Bronchial epithelial cell (primary cell): ENCODE data around the gene GLI2. TPM values are rescaled to one million over a fixed set of nuclear protein-coding genes. Genes with fewer than 3 reads are reported as not detected.

Experiments
- DNase-seq: peaks from one replicate; pipeline ENCODE4 v3.0.0-alpha.2; 2010; ENCODE audit warnings: low read depth
- FAIRE-seq: peaks from 2 replicates; lab custom pipeline; 2011; peaks lifted over from hg19 to GRCh38; lab: Jason Lieb, UNC
- H3K27me3 ChIP-seq: 2 replicates; pipeline ENCODE4 v1.5.1; 2011; ENCODE audit warnings: low read length; ENCODE audit not compliant: control insufficient read depth, insufficient read depth
- H3K36me3 ChIP-seq: 2 replicates; pipeline ENCODE4 v1.5.1; 2011; ENCODE audit warnings: low read length; ENCODE audit not compliant: control insufficient read depth, insufficient read depth
- H3K4me3 ChIP-seq: 2 replicates; pipeline ENCODE4 v1.5.1; 2011; ENCODE audit warnings: mild to moderate bottlenecking, low read depth, low read length, control low read depth
- CTCF ChIP-seq: IDR thresholded peaks from 2 replicates; pipeline ENCODE4 v1.5.1; 2011; ENCODE audit warnings: mild to moderate bottlenecking, moderate library complexity, low read length, control low read depth, inconsistent platforms; ENCODE audit not compliant: insufficient read depth, severe bottlenecking
- total RNA-seq: library from RNA; depleted of rRNA; stranded (reverse); fragments of >200 nt; gene quantifications from 2 replicates; pipeline ENCODE4 v1.2.1, GENCODE V29; 2014

GLI2 gene
- total RNA-seq, 1 donor from 2014 or later: under 0.01 TPM

GRCh38 chr2:120773186-120773800 lies 37.6 kb downstream of the GLI2 start:
- TF ChIP-seq CTCF: no peak
- Histone ChIP-seq H3K36me3 (no peaks in the 10 kb centered on the region), H3K4me3 (no peak overlapping the region), H3K27me3 (no peaks in the 10 kb centered on the region)
- no peak for DNase-seq
- FAIRE-seq: no peak

GRCh38 chr2:120774557-120775160 lies 39.0 kb downstream of the GLI2 start:
- no peak for FAIRE-seq
- no peaks in the 10 kb centered on the region for H3K36me3 ChIP-seq
- H3K27me3 ChIP-seq: no peaks in the 10 kb centered on the region
- no peak overlapping the region for H3K4me3 ChIP-seq
- no peak for TF ChIP-seq CTCF
- no peak for DNase-seq

- no peak for TF ChIP-seq CTCF
- no peak for DNase-seq
- H3K4me3 ChIP-seq: no peak overlapping the region
Measured at GRCh38 chr2:120775194-120775593, 39.5 kb downstream of the GLI2 start.

GRCh38 chr2:120775801-120776589 lies 40.3 kb downstream of the GLI2 start:
- peaks cover 1% of the 10 kb centered on the region for H3K27me3 ChIP-seq
- FAIRE-seq: no peak
- H3K36me3 ChIP-seq: no peaks in the 10 kb centered on the region

More at GRCh38 chr2:120775194-120775593, 39.5 kb downstream of the GLI2 start:
- H3K27me3 ChIP-seq: peaks cover 1% of the 10 kb centered on the region
- no peak for FAIRE-seq
- no peaks in the 10 kb centered on the region for H3K36me3 ChIP-seq

GRCh38 chr2:120776649-120777048 lies 41.0 kb downstream of the GLI2 start:
- Histone ChIP-seq H3K36me3 (no peaks in the 10 kb centered on the region), H3K4me3 (no peak overlapping the region), H3K27me3 (peaks cover 1% of the 10 kb centered on the region)
- DNase-seq (no peak), FAIRE-seq (no peak)
- no peak for TF ChIP-seq CTCF

More at GRCh38 chr2:120775801-120776589, 40.3 kb downstream of the GLI2 start:
- TF ChIP-seq CTCF: no peak
- no peak overlapping the region for H3K4me3 ChIP-seq
- no peak for DNase-seq
